ENCODE measurements around the gene N4BP2L2. TPM values are rescaled to one million over a fixed set of nuclear protein-coding genes. Genes with fewer than 3 reads are reported as not detected.

The N4BP2L2 gene
- total and polyA plus RNA-seq, 2 of the 13 experiments (the other 11 are each of a cell fraction or from before 2014, with no cell fraction given): 58.9 to 81.2 TPM

- peak; percentile 85 for TF ChIP-seq ZHX1 (CRISPR knock-in tag; IDR thresholded peaks at IDR 0.05; ENCODE audit: low read depth)
- no peak for TF ChIP-seq ZNF775 (CRISPR knock-in tag; IDR thresholded peaks at IDR 0.05; ENCODE audit: borderline replicate concordance)
- peak; percentile 51; the same call in 1 of the 2 replicates for TF ChIP-seq ZFY (CRISPR knock-in tag; IDR thresholded peaks at IDR 0.05)
- TF ChIP-seq YEATS4 (CRISPR knock-in tag; IDR thresholded peaks at IDR 0.05; ENCODE audit: borderline replicate concordance): peak; percentile 77
- TF ChIP-seq ZFP36L1 (CRISPR knock-in tag; IDR thresholded peaks at IDR 0.05): peak; percentile 42; the same call in 1 of the 2 replicates
- no peak for TF ChIP-seq ZNF75D (CRISPR knock-in tag; IDR thresholded peaks at IDR 0.05; ENCODE audit: borderline replicate concordance)
- peak; percentile 76 for TF ChIP-seq ZNF788 (CRISPR knock-in tag; IDR thresholded peaks at IDR 0.05; ENCODE audit: borderline replicate concordance)
- TF ChIP-seq FOSL2 (CRISPR knock-in tag; IDR thresholded peaks at IDR 0.05): no peak
- TF ChIP-seq TAF1 (CRISPR knock-in tag; IDR thresholded peaks at IDR 0.05): peak; percentile 73
- TF ChIP-seq KLF16 (CRISPR knock-in tag; IDR thresholded peaks at IDR 0.05): 0 out of 4 replicates have a peak, but pooled peaks of 1 of the 2 experiments have one; percentile 37
- TF ChIP-seq NR2F1 (CRISPR knock-in tag; IDR thresholded peaks at IDR 0.05): no peak
- peak; percentile 62 for TF ChIP-seq NFYB (CRISPR knock-in tag; IDR thresholded peaks at IDR 0.05)
- TF ChIP-seq SAFB2 (CRISPR knock-in tag; IDR thresholded peaks at IDR 0.05; ENCODE audit: borderline replicate concordance, low read depth): peak; percentile 13; the same call in 1 of the 2 replicates
- TF ChIP-seq WIZ (CRISPR knock-in tag; IDR thresholded peaks at IDR 0.05): no peak
- TF ChIP-seq ZNF18 (CRISPR knock-in tag; IDR thresholded peaks at IDR 0.05; ENCODE audit: insufficient replicate concordance): no peak
- no peak for TF ChIP-seq ZNF589 (CRISPR knock-in tag; conservative IDR thresholded peaks at IDR 0.05)
- TF ChIP-seq MAF1 (CRISPR knock-in tag; IDR thresholded peaks at IDR 0.05; ENCODE audit: borderline replicate concordance): no peak
- 0 out of 2 replicates have a peak, but pooled peaks have one; percentile 35 for TF ChIP-seq ZNF280B (CRISPR knock-in tag; IDR thresholded peaks at IDR 0.05; ENCODE audit: borderline replicate concordance)
- TF ChIP-seq AHR (CRISPR knock-in tag; IDR thresholded peaks at IDR 0.05): no peak
- no peak for TF ChIP-seq ZKSCAN5 (CRISPR knock-in tag; IDR thresholded peaks at IDR 0.05)
- TF ChIP-seq ZNF556 (CRISPR knock-in tag; IDR thresholded peaks at IDR 0.05; ENCODE audit: borderline replicate concordance): no peak
Measured at GRCh38 chr13:32586080-32586900, 47.7 kb upstream of the N4BP2L2 start, which contains the start of gene PDS5B (continued).
